Muscle layer of colon (tissue), 2 donors: ENCODE data around the gene ABTB1.

Source experiments
- H3K27ac ChIP-seq: one replicate; pipeline ENCODE4 v1.7.0; 2013; ENCODE audit warnings: low read depth, mild to moderate bottlenecking, low read length, moderate library complexity
- H3K27me3 ChIP-seq, 2 donors: one replicate each; pipeline ENCODE4 v1.7.0; 2013; ENCODE audit warnings: low read length in 2 of 2, mild to moderate bottlenecking in 2 of 2; ENCODE audit not compliant: insufficient read depth in 2 of 2, control insufficient read depth in 1 of 2
- H3K36me3 ChIP-seq: one replicate; pipeline ENCODE4 v1.7.0; 2013; ENCODE audit warnings: mild to moderate bottlenecking, low read length; ENCODE audit not compliant: insufficient read depth
- H3K4me1 ChIP-seq: one replicate; pipeline ENCODE4 v1.7.0; 2013; ENCODE audit warnings: mild to moderate bottlenecking, low read length; ENCODE audit not compliant: insufficient read depth
- H3K4me3 ChIP-seq, 2 donors: one replicate each; pipeline ENCODE4 v1.7.0; 2013; ENCODE audit warnings: low read length in 2 of 2, low read depth in 1 of 2, mild to moderate bottlenecking in 1 of 2, moderate library complexity in 1 of 2
- H3K9ac ChIP-seq: one replicate; pipeline ENCODE4 v1.7.0; 2013; ENCODE audit warnings: low read length
- H3K9me3 ChIP-seq: one replicate; pipeline ENCODE4 v1.7.0; 2013; ENCODE audit warnings: mild to moderate bottlenecking, low read length
- donor health status: abdominal sarcoma.
- donor health status: Adenocarcinoma of cecum.

The ABTB1 gene

GRCh38 chr3:127691974-127692373 lies 19.2 kb downstream of the ABTB1 start:
- no peak overlapping the region for H3K9ac ChIP-seq
- peaks cover 24% of the 10 kb centered on the region for H3K36me3 ChIP-seq
- no peak overlapping the region for H3K4me3 ChIP-seq
- no peaks in the 10 kb centered on the region for H3K27me3 ChIP-seq
- H3K9me3 ChIP-seq: no peaks in the 10 kb centered on the region
- H3K27ac ChIP-seq: no peak overlapping the region
- H3K4me1 ChIP-seq: peaks cover 44% of the 10 kb centered on the region

GRCh38 chr3:127692501-127693335 lies 20.0 kb downstream of the ABTB1 start:
- H3K9me3 ChIP-seq: no peaks in the 10 kb centered on the region
- H3K4me1 ChIP-seq: peaks cover 49% of the 10 kb centered on the region
- no peak overlapping the region for H3K9ac ChIP-seq
- no peaks in the 10 kb centered on the region for H3K27me3 ChIP-seq
- H3K36me3 ChIP-seq: peaks cover 24% of the 10 kb centered on the region
- H3K4me3 ChIP-seq: no peak overlapping the region
- H3K27ac ChIP-seq: no peak overlapping the region

- H3K4me3 ChIP-seq: no peak overlapping the region
- H3K27ac ChIP-seq: no peak overlapping the region
- H3K27me3 ChIP-seq: no peaks in the 10 kb centered on the region
- peaks cover 24% of the 10 kb centered on the region for H3K36me3 ChIP-seq
- H3K9me3 ChIP-seq: no peaks in the 10 kb centered on the region
- H3K4me1 ChIP-seq: peaks cover 49% of the 10 kb centered on the region
- H3K9ac ChIP-seq: no peak overlapping the region
Measured at GRCh38 chr3:127693336-127693843, 20.6 kb downstream of the ABTB1 start.

- no peak overlapping the region for H3K4me3 ChIP-seq
- H3K9ac ChIP-seq: no peak overlapping the region
- no peak overlapping the region for H3K27ac ChIP-seq
- H3K4me1 ChIP-seq: peaks cover 50% of the 10 kb centered on the region
- no peaks in the 10 kb centered on the region for H3K9me3 ChIP-seq
- no peaks in the 10 kb centered on the region for H3K27me3 ChIP-seq
- H3K36me3 ChIP-seq: peaks cover 24% of the 10 kb centered on the region
Measured at GRCh38 chr3:127694467-127695215, 21.9 kb downstream of the ABTB1 start.

GRCh38 chr3:127697551-127698240 lies 24.9 kb downstream of the ABTB1 start:
- Histone ChIP-seq H3K27ac (peak overlapping the region; percentile 92), H3K4me3 (peak overlapping the region in 1 of 2 donors; percentile 57), H3K36me3 (peaks cover 12% of the 10 kb centered on the region), H3K9ac (peak overlapping the region; percentile 27), H3K4me1 (peaks cover 55% of the 10 kb centered on the region), H3K27me3 (no peaks in the 10 kb centered on the region), H3K9me3 (no peaks in the 10 kb centered on the region)

- H3K36me3 ChIP-seq: peaks cover 6% of the 10 kb centered on the region
- no peak overlapping the region for H3K4me3 ChIP-seq
- no peaks in the 10 kb centered on the region for H3K9me3 ChIP-seq
- no peaks in the 10 kb centered on the region for H3K27me3 ChIP-seq
- peaks cover 55% of the 10 kb centered on the region for H3K4me1 ChIP-seq
- peak overlapping the region; percentile 27 for H3K9ac ChIP-seq
- H3K27ac ChIP-seq: peak overlapping the region; percentile 92
Measured at GRCh38 chr3:127698286-127698685, 25.5 kb downstream of the ABTB1 start.

- Histone ChIP-seq H3K4me1 (peaks cover 55% of the 10 kb centered on the region), H3K9ac (peak overlapping the region; percentile 27), H3K27ac (peak overlapping the region; percentile 92), H3K36me3 (peaks cover under 1% of the 10 kb centered on the region), H3K9me3 (no peaks in the 10 kb centered on the region), H3K4me3 (no peak overlapping the region), H3K27me3 (no peaks in the 10 kb centered on the region)
Measured at GRCh38 chr3:127698691-127699415, 26.1 kb downstream of the ABTB1 start.

- Histone ChIP-seq H3K27me3 (no peaks in the 10 kb centered on the region), H3K27ac (no peak overlapping the region), H3K4me1 (peaks cover 55% of the 10 kb centered on the region), H3K36me3 (no peaks in the 10 kb centered on the region), H3K4me3 (no peak overlapping the region), H3K9ac (no peak overlapping the region), H3K9me3 (no peaks in the 10 kb centered on the region)
Measured at GRCh38 chr3:127699416-127700300, 26.9 kb downstream of the ABTB1 start.

GRCh38 chr3:127700406-127700805 lies 27.7 kb downstream of the ABTB1 start:
- H3K27ac ChIP-seq: no peak overlapping the region
- H3K9me3 ChIP-seq: no peaks in the 10 kb centered on the region
- H3K9ac ChIP-seq: no peak overlapping the region
- H3K27me3 ChIP-seq: no peaks in the 10 kb centered on the region
- H3K4me3 ChIP-seq: no peak overlapping the region
- peaks cover 55% of the 10 kb centered on the region for H3K4me1 ChIP-seq
- H3K36me3 ChIP-seq: no peaks in the 10 kb centered on the region

- Histone ChIP-seq H3K27ac (no peak overlapping the region), H3K4me1 (peaks cover 51% of the 10 kb centered on the region), H3K9ac (no peak overlapping the region), H3K9me3 (no peaks in the 10 kb centered on the region), H3K27me3 (no peaks in the 10 kb centered on the region), H3K36me3 (no peaks in the 10 kb centered on the region), H3K4me3 (no peak overlapping the region)
Measured at GRCh38 chr3:127701280-127701911, 28.6 kb downstream of the ABTB1 start.
